ENCODE data around the gene EPC1.

- TF ChIP-seq, protein P1, sequence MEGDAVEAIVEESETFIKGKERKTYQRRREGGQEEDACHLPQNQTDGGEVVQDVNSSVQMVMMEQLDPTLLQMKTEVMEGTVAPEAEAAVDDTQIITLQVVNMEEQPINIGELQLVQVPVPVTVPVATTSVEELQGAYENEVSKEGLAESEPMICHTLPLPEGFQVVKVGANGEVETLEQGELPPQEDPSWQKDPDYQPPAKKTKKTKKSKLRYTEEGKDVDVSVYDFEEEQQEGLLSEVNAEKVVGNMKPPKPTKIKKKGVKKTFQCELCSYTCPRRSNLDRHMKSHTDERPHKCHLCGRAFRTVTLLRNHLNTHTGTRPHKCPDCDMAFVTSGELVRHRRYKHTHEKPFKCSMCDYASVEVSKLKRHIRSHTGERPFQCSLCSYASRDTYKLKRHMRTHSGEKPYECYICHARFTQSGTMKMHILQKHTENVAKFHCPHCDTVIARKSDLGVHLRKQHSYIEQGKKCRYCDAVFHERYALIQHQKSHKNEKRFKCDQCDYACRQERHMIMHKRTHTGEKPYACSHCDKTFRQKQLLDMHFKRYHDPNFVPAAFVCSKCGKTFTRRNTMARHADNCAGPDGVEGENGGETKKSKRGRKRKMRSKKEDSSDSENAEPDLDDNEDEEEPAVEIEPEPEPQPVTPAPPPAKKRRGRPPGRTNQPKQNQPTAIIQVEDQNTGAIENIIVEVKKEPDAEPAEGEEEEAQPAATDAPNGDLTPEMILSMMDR (conservative IDR thresholded peaks at IDR 0.05; ENCODE audit: low read length): no peak
- TF ChIP-seq EZH2phosphoT487 (IDR thresholded peaks at IDR 0.05; ENCODE audit: borderline replicate concordance): no peak
Measured at GRCh38 chr10:32253276-32253675, 93.7 kb downstream of the EPC1 start.

All from Loucy (cell line).